GM20431 (cell line): Measurements from ENCODE around the gene NPC2.

ENCODE experiments used
- in situ Hi-C: fragments of 300-500 bp; cut with MseI, MboI; formaldehyde crosslinking; loops from one replicate; pipeline ENCODE4 v1.15.0; 2020; ENCODE audit warnings: low sequenced_read_pairs; ENCODE audit not compliant: unreplicated experiment

NPC2 gene

GRCh38 chr14:74437496-74438053 lies 55.5 kb downstream of the NPC2 start:
- in situ Hi-C loops = no loop called here

- in situ Hi-C loops = no loop called here
Measured at GRCh38 chr14:74434294-74434693, 58.8 kb downstream of the NPC2 start.

- in situ Hi-C loops = no loop called here
Measured at GRCh38 chr14:74429991-74430390, 63.1 kb downstream of the NPC2 start.
